Body of pancreas (tissue), 4 donors: ENCODE measurements around the gene CHST5.

ENCODE experiments used
- POLR2A ChIP-seq, 3 donors: fragments of 450-650 bp; IDR thresholded peaks; one replicate each; pipeline ENCODE4 v1.6.1; 2016; ENCODE audit warnings: antibody characterized with exemption in 3 of 3, mild to moderate bottlenecking in 2 of 3
- TF ChIP-seq, protein P1 (sequence below), 7 experiments: fragments of 450-650 bp in 4 of 7; fragments of 200-600 bp in 3 of 7; sonication (generic) in 3 of 7; IDR thresholded peaks; one replicate each; pipeline ENCODE4 v1.5.1; 2016 to 2019; ENCODE audit warnings: antibody characterized with exemption in 7 of 7

GRCh38 chr16:75486014-75486675 lies 49.8 kb downstream of the CHST5 start:
- TF ChIP-seq, protein P1, sequence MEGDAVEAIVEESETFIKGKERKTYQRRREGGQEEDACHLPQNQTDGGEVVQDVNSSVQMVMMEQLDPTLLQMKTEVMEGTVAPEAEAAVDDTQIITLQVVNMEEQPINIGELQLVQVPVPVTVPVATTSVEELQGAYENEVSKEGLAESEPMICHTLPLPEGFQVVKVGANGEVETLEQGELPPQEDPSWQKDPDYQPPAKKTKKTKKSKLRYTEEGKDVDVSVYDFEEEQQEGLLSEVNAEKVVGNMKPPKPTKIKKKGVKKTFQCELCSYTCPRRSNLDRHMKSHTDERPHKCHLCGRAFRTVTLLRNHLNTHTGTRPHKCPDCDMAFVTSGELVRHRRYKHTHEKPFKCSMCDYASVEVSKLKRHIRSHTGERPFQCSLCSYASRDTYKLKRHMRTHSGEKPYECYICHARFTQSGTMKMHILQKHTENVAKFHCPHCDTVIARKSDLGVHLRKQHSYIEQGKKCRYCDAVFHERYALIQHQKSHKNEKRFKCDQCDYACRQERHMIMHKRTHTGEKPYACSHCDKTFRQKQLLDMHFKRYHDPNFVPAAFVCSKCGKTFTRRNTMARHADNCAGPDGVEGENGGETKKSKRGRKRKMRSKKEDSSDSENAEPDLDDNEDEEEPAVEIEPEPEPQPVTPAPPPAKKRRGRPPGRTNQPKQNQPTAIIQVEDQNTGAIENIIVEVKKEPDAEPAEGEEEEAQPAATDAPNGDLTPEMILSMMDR (IDR thresholded peaks at IDR 0.05), result no peak
- TF ChIP-seq POLR2A (IDR thresholded peaks at IDR 0.05), result no peak
